ENCODE measurements around the gene SRP19. TPM values are rescaled to one million over a fixed set of nuclear protein-coding genes. Genes with fewer than 3 reads are reported as not detected.

Gene SRP19
- total and polyA plus RNA-seq, 2 of the 8 experiments (the other 6 are each of a cell fraction or from before 2014, with no cell fraction given): 27.5 to 79.9 TPM

GRCh38 chr5:112892776-112893175 is 31.7 kb downstream of the SRP19 start (continued):
- TF ChIP-seq YY1 (IDR thresholded peaks at IDR 0.05; ENCODE audit: low read depth, low read length) (no peak), TBP (IDR thresholded peaks at IDR 0.05; ENCODE audit: low read depth, low read length) (no peak), RFX5 (IDR thresholded peaks at IDR 0.05; ENCODE audit: borderline replicate concordance, low read depth, low read length) (no peak), HDAC2 (IDR thresholded peaks at IDR 0.05; ENCODE audit: borderline replicate concordance in 1 of 2, low read depth in 2 of 2, low read length in 2 of 2) (no peak), JUND (IDR thresholded peaks at IDR 0.05; ENCODE audit: low read length) (no peak), TCF12 (IDR thresholded peaks at IDR 0.05; ENCODE audit: low read depth, low read length) (no peak), GTF2F1 (IDR thresholded peaks at IDR 0.05; ENCODE audit: borderline replicate concordance, low read depth, low read length) (no peak), EGR1 (IDR thresholded peaks at IDR 0.05; ENCODE audit: borderline replicate concordance, low read depth, low read length) (no peak)
